Keratinocyte (primary cell): ENCODE data around the gene SYNC. TPM values are rescaled to one million over a fixed set of nuclear protein-coding genes. Genes with fewer than 3 reads are reported as not detected.

Experiments used
- DNase-seq: peaks from one replicate; pipeline ENCODE4 v3.0.0-alpha.2; 2011; ENCODE audit warnings: low read depth, missing footprints, low spot score
- FAIRE-seq: peaks from 2 replicates; lab custom pipeline; 2011; peaks lifted over from hg19 to GRCh38; lab: Jason Lieb, UNC
- H2AFZ ChIP-seq: 2 replicates; pipeline ENCODE4 v1.6.0; 2012; ENCODE audit warnings: low read length, control low read depth, inconsistent platforms; ENCODE audit not compliant: control insufficient read depth
- H3K27ac ChIP-seq: 2 replicates; pipeline ENCODE4 v1.5.1; 2011; ENCODE audit warnings: low read length; ENCODE audit not compliant: control insufficient read depth, insufficient read depth
- H3K27me3 ChIP-seq: 3 replicates; pipeline ENCODE4 v1.6.0; 2011; ENCODE audit warnings: low read length; ENCODE audit not compliant: control insufficient read depth, insufficient read depth; ENCODE audit errors: extremely low read depth
- H3K36me3 ChIP-seq, 2 experiments: 2 replicates in 1 of 2; 3 replicates in 1 of 2; pipeline ENCODE4 v1.5.1; 2011; ENCODE audit warnings: low read length in 2 of 2, mild to moderate bottlenecking in 1 of 2; ENCODE audit not compliant: control insufficient read depth in 2 of 2, insufficient read depth in 2 of 2; ENCODE audit errors: extremely low read depth in 1 of 2
- H3K4me1 ChIP-seq: 3 replicates; pipeline ENCODE4 v1.5.1; 2011; ENCODE audit warnings: low read length; ENCODE audit not compliant: control insufficient read depth, insufficient read depth; ENCODE audit errors: extremely low read depth
- H3K4me2 ChIP-seq: 3 replicates; pipeline ENCODE4 v1.6.0; 2011; ENCODE audit warnings: low read depth, low read length; ENCODE audit not compliant: control insufficient read depth, insufficient read depth; ENCODE audit errors: extremely low read depth
- H3K4me3 ChIP-seq, 3 experiments: fragments of 200-600 bp in 1 of 3; sonication (generic) in 1 of 3; 2 replicates in 2 of 3; 3 replicates in 1 of 3; pipeline ENCODE4 v1.5.1; 2011 to 2016; ENCODE audit warnings: low read length in 3 of 3, mild to moderate bottlenecking in 3 of 3, control low read depth in 2 of 3, inconsistent platforms in 1 of 3, low read depth in 1 of 3, mixed read lengths in 1 of 3, mixed run types in 1 of 3, moderate library complexity in 1 of 3; ENCODE audit not compliant: control insufficient read depth in 2 of 3, insufficient read depth in 2 of 3; ENCODE audit errors: extremely low read depth in 1 of 3
- H3K79me2 ChIP-seq: 2 replicates; pipeline ENCODE4 v1.6.0; 2012; ENCODE audit warnings: low read length; ENCODE audit not compliant: control insufficient read depth, insufficient read depth
- H3K9ac ChIP-seq: 3 replicates; pipeline ENCODE4 v1.6.0; 2011; ENCODE audit warnings: low read length; ENCODE audit not compliant: control insufficient read depth, insufficient read depth; ENCODE audit errors: extremely low read depth
- H3K9me1 ChIP-seq: 3 replicates; pipeline ENCODE4 v1.6.0; 2011; ENCODE audit warnings: low read length; ENCODE audit not compliant: control insufficient read depth, insufficient read depth; ENCODE audit errors: extremely low read depth
- H3K9me3 ChIP-seq: 2 replicates; pipeline ENCODE4 v1.5.1; 2012; ENCODE audit warnings: low read depth, low read length; ENCODE audit not compliant: control insufficient read depth
- H4K20me1 ChIP-seq: 3 replicates; pipeline ENCODE4 v1.6.0; 2011; ENCODE audit warnings: low read length; ENCODE audit not compliant: control insufficient read depth, insufficient read depth; ENCODE audit errors: extremely low read depth
- EZH2 ChIP-seq: IDR thresholded peaks from one replicate; pipeline ENCODE4 v1.6.1; 2012; ENCODE audit warnings: inconsistent platforms, mild to moderate bottlenecking, low read length, moderate library complexity
- dilution Hi-C: fragments of 300-500 bp; cut with MboI; formaldehyde crosslinking; loops from one replicate; pipeline ENCODE4 v1.7.0; 2020; ENCODE audit warnings: low sequenced_read_pairs; ENCODE audit not compliant: extremely low pct_ligation_motif_present
- polyA plus RNA-seq, 5 experiments: library from polyadenylated mRNA; depleted of rRNA in 3 of 5; stranded (reverse) in 3 of 5; stranded (forward) in 1 of 5; unstranded in 1 of 5; fragments of >200 nt; gene quantifications; 1 replicate in 1 of 5; 2 replicates in 3 of 5; 3 replicates in 1 of 5; pipeline versions ENCODE4 v1.2.1 to v1.2.3, GENCODE V29; 2011 to 2012; ENCODE audit warnings: missing spikeins in 2 of 5, low read depth in 1 of 5, low replicate concordance in 1 of 5
- TF ChIP-seq, protein P1 (sequence below), 3 experiments: IDR thresholded peaks in 1 of 3; conservative IDR thresholded peaks in 1 of 3; optimal IDR thresholded peaks in 1 of 3; 2 replicates in 2 of 3; 3 replicates in 1 of 3; pipeline versions ENCODE3 to v1.5.1; 2011; ENCODE audit warnings: low read length in 3 of 3, mild to moderate bottlenecking in 3 of 3, moderate library complexity in 2 of 3, control low read depth in 1 of 3, inconsistent platforms in 1 of 3; ENCODE audit not compliant: insufficient read depth in 2 of 3; ENCODE audit errors: extremely low read depth in 1 of 3

The SYNC gene
- polyA plus RNA-seq, 1 donor (not counting 4 experiments of a cell fraction or from before 2014, with no cell fraction given), result 11.2 TPM

DNA sequence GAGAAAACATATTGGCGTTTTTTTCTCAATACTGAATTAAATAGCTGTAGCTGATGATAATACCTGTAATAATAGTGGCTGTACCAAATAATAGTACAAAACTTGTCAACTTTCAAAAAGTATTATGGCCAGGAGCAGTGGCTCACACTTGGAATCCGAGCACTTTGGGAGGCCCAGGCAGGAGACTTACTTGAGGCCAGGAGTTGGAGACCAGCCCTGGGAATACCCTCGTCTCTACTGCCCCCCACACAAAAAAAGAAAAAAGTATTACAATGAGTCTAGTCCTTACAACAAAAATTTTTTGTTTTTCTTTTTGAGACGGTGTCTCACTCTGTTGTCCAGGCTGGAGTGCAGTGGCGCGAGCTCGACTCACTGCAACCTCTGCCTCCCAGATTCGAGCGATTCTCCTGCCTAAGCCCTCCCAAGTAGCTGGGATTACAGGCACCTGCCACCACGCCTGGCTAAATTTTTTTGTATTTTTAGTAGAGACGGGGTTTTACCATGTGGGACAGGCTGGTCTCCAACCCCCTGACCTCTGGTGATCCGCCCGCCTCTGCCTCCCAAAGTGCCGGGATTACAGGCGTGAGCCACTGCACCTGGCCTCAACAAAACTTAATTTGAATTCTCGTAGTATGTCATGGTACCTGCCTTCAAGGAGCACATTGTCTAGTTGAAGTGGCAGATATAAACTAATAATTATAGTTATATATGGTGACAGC is 50.2 kb downstream of the SYNC start:
- peak overlapping the region; percentile 99 for H3K4me2 ChIP-seq
- H2AFZ ChIP-seq, result no peak overlapping the region
- peak overlapping the region; percentile 100 for H3K27ac ChIP-seq
- no peaks in the 10 kb centered on the region for H4K20me1 ChIP-seq
- peaks cover 7 to 19% of the 10 kb centered on the region in 2 experiments for H3K36me3 ChIP-seq
- no peaks in the 10 kb centered on the region for H3K27me3 ChIP-seq
- H3K4me3 ChIP-seq, result peak overlapping the region in 2 of 3 experiments; percentile 68 to 72
- peaks cover 11% of the 10 kb centered on the region for H3K4me1 ChIP-seq
- peaks cover 72% of the 10 kb centered on the region for H3K79me2 ChIP-seq
- FAIRE-seq (no peak), DNase-seq (no peak)
- peaks cover 2% of the 10 kb centered on the region for H3K9me1 ChIP-seq
- H3K9me3 ChIP-seq, result no peaks in the 10 kb centered on the region
- peak overlapping the region; percentile 99 for H3K9ac ChIP-seq
- TF ChIP-seq, protein P1, sequence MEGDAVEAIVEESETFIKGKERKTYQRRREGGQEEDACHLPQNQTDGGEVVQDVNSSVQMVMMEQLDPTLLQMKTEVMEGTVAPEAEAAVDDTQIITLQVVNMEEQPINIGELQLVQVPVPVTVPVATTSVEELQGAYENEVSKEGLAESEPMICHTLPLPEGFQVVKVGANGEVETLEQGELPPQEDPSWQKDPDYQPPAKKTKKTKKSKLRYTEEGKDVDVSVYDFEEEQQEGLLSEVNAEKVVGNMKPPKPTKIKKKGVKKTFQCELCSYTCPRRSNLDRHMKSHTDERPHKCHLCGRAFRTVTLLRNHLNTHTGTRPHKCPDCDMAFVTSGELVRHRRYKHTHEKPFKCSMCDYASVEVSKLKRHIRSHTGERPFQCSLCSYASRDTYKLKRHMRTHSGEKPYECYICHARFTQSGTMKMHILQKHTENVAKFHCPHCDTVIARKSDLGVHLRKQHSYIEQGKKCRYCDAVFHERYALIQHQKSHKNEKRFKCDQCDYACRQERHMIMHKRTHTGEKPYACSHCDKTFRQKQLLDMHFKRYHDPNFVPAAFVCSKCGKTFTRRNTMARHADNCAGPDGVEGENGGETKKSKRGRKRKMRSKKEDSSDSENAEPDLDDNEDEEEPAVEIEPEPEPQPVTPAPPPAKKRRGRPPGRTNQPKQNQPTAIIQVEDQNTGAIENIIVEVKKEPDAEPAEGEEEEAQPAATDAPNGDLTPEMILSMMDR (optimal IDR thresholded peaks at IDR 0.05 in 1 of 3, IDR thresholded peaks at IDR 0.05 in 1 of 3, conservative IDR thresholded peaks at IDR 0.05 in 1 of 3; ENCODE audit: extremely low read depth in 1 of 3, insufficient read depth in 2 of 3, low read length in 3 of 3), result no peak
- no peak for TF ChIP-seq EZH2
- dilution Hi-C loops, result no loop called here

DNA sequence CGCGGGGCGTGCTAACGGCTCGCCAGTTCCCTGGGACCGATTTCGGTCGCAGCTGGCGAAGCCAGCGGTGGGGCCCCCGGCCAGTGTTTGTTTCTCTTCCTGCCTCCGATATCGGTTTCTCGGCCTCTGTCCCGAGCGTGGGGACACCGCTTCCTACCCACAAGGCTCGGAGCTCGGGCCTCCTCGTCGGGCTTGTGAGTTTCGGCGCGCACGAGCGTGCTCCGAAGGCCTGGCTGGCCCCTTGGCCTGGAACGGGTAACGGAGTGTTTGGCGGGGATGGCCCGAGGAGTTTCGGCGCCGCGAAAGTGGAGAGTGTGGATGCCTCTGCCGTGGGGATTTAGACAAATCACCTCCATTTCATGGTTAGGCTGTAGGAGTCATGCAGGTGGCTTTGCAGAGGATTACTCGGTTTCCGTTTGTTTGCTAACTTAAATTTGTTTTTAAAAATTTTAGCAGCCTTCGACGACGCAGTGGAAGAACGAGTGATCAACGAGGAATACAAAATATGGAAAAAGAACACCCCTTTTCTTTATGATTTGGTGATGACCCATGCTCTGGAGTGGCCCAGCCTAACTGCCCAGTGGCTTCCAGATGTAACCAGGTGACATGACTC is 51.0 kb downstream of the SYNC start:
- DNase-seq, result no peak
- FAIRE-seq, result no peak

More for the DNA sequence above, 51.0 kb downstream of the SYNC start:
- Histone ChIP-seq H4K20me1 (no peaks in the 10 kb centered on the region), H3K27ac (peak overlapping the region; percentile 100), H2AFZ (peak overlapping the region; percentile 20), H3K4me2 (peak overlapping the region; percentile 99), H3K27me3 (no peaks in the 10 kb centered on the region), H3K9me1 (peaks cover 2% of the 10 kb centered on the region), H3K4me1 (peaks cover 11% of the 10 kb centered on the region), H3K36me3 (peaks cover 7 to 11% of the 10 kb centered on the region in 2 experiments), H3K4me3 (peak overlapping the region; percentile 58 to 72 (median 68)), H3K79me2 (peaks cover 78% of the 10 kb centered on the region), H3K9me3 (no peaks in the 10 kb centered on the region), H3K9ac (peak overlapping the region; percentile 99)
- dilution Hi-C loops, result no loop called here
- TF ChIP-seq EZH2, result no peak
- TF ChIP-seq, protein P1 (optimal IDR thresholded peaks at IDR 0.05 in 1 of 3, IDR thresholded peaks at IDR 0.05 in 1 of 3, conservative IDR thresholded peaks at IDR 0.05 in 1 of 3; ENCODE audit: extremely low read depth in 1 of 3, insufficient read depth in 2 of 3, low read length in 3 of 3), result no peak
